Raji (cell line): ENCODE measurements around the gene MDK.

Experiments used
- POLR2A ChIP-seq: IDR thresholded peaks from 2 replicates; pipeline ENCODE4 v1.6.1; 2011; ENCODE audit warnings: low read depth, low read length, control low read depth; ENCODE audit not compliant: insufficient read depth

Gene MDK

GRCh38 chr11:46373787-46374740 is 7.4 kb upstream of the MDK start:
- TF ChIP-seq POLR2A: no peak

GRCh38 chr11:46374815-46375214 is 6.7 kb upstream of the MDK start:
- no peak for TF ChIP-seq POLR2A

DNA sequence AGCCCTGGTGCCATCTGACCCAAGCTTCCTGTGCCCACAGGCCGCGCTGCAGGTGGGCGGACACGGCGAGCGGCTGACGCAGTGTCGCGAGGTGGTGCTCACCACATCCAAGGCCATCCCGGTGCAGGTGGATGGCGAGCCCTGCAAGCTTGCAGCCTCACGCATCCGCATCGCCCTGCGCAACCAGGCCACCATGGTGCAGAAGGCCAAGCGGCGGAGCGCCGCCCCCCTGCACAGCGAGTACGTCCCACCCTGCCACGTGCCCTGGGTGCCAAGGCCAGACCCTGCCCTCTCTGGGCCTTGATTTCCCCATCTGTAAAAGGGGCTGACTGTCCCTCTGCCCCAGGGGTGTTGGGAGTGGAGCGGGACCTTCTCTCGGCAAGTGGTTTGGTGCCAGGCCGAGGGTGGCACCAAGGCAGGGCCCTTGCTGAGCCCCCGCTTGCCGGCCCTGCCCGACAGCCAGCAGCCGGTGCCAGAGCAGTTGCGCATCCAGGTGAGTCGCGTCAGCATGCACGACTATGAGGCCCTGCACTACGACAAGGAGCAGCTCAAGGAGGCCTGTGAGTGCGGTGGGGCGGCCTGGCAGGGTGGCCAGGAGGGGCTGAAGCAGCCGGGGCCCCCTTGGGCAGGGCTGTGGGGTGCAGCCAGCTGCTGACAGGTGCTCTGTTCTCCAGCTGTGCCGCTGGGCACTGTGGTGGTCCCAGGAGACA is 5.9 kb upstream of the MDK start:
- no peak for TF ChIP-seq POLR2A

GRCh38 chr11:46376258-46377050 is 5.0 kb upstream of the MDK start:
- TF ChIP-seq POLR2A: no peak

- TF ChIP-seq POLR2A: no peak
Measured at GRCh38 chr11:46377290-46377689, 4.2 kb upstream of the MDK start.

- TF ChIP-seq POLR2A: no peak
Measured at GRCh38 chr11:46377831-46378230, 3.6 kb upstream of the MDK start.

- TF ChIP-seq POLR2A: no peak
Measured at GRCh38 chr11:46378296-46378695, 3.2 kb upstream of the MDK start.

DNA sequence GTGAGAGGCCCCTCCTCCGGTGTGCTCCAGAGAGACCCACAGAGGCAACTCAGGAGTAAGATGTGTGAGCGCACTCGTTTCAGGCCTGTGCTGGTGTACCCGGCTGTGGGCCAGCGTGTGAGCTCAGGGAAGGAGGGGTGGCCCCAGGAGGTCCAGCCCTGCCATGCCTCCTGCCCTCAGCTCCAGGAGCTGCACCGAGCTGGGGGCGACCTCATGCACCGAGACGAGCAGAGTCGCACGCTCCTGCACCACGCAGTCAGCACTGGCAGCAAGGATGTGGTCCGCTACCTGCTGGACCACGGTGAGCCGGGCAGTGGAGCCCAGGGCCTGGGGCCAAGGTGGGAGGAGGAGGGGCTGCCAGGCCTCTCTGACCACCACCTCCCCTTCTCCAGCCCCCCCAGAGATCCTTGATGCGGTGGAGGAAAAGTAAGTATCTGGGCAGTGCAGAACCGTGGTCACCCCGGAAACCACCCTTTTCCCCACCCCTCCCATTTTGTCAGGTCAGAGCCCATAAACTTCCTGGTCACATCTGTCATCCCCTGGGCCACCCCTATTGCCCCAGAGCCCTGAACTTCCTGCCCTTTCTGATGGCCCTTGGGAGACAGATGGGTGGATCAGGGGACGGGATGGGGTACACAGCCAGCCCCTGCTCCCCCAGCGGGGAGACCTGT is 2.5 kb upstream of the MDK start:
- TF ChIP-seq POLR2A: no peak

GRCh38 chr11:46380340-46381047 is 975 bp upstream of the MDK start:
- TF ChIP-seq POLR2A: no peak

GRCh38 chr11:46381819-46382645 is 563 bp downstream of the MDK start:
- no peak for TF ChIP-seq POLR2A

DNA sequence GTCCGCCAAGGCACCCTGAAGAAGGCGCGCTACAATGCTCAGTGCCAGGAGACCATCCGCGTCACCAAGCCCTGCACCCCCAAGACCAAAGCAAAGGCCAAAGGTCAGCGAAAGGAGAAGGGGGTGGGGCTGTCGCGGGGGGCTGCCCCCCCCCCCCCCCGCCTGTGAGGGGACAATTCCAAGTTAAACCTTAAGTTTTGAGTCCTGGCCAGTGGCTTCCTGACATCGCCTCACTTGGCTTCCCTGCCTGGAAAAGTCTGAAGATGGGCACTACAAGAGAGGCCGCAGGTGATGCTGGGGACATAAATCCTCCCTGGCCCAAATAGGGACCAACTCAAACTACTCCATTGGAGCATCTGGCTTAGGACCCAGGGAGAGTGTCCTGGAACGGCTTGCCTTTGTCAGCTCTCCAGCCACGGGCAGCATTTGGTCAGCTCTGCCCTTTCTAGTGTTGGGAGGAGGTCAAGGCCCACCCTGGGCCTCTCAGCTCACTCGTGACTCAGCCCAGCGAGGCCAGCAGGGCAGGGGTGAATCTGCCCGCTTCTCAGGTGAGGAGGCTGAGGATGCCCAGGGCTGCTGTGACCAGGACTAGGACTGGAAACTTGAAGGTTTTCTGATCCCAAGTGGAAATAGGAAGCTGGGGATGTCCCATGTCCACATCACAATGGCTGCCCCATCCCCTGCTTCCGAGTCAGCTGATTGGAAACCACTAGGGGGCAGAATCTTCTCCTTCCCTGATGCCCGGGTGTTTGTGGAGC is 1.4 kb downstream of the MDK start:
- no peak for TF ChIP-seq POLR2A

- TF ChIP-seq POLR2A: no peak
Measured at GRCh38 chr11:46383404-46383758, 1.9 kb downstream of the MDK start.
